ENCODE data around the gene ZNF410.

The ZNF410 gene

DNA sequence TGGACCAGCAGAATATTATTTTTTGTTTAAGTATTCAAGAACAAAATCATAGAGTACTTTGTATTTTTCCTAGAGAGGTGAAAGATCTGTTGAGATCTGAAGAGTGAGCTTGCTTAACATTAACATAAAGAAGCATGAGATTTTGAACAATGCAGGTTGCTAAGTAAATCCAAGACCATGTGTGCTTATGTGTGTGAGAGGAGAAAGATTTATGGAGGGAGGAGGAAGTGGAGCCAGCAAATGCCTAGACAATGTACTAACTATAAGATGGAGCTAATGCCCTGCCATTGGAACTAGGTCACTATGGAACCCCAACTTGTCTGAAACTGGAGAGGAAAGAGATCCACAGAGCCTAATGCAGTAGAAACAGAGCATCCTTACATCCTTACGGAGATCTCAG is 49.9 kb downstream of the ZNF410 start:
- Mint-ChIP-seq H3K27me3 (ENCODE audit: low read depth) (no peaks in the 10 kb centered on the region), H3K4me3 (no peak overlapping the region), H3K4me1 (no peaks in the 10 kb centered on the region), H3K36me3 (ENCODE audit: low read depth) (peaks cover 49% of the 10 kb centered on the region), H3K27ac (no peak overlapping the region), H3K9me3 (no peaks in the 10 kb centered on the region)
- TF ChIP-seq, protein P1, sequence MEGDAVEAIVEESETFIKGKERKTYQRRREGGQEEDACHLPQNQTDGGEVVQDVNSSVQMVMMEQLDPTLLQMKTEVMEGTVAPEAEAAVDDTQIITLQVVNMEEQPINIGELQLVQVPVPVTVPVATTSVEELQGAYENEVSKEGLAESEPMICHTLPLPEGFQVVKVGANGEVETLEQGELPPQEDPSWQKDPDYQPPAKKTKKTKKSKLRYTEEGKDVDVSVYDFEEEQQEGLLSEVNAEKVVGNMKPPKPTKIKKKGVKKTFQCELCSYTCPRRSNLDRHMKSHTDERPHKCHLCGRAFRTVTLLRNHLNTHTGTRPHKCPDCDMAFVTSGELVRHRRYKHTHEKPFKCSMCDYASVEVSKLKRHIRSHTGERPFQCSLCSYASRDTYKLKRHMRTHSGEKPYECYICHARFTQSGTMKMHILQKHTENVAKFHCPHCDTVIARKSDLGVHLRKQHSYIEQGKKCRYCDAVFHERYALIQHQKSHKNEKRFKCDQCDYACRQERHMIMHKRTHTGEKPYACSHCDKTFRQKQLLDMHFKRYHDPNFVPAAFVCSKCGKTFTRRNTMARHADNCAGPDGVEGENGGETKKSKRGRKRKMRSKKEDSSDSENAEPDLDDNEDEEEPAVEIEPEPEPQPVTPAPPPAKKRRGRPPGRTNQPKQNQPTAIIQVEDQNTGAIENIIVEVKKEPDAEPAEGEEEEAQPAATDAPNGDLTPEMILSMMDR (IDR thresholded peaks at IDR 0.05; ENCODE audit: unreplicated experiment in 3 of 3) = no peak

DNA sequence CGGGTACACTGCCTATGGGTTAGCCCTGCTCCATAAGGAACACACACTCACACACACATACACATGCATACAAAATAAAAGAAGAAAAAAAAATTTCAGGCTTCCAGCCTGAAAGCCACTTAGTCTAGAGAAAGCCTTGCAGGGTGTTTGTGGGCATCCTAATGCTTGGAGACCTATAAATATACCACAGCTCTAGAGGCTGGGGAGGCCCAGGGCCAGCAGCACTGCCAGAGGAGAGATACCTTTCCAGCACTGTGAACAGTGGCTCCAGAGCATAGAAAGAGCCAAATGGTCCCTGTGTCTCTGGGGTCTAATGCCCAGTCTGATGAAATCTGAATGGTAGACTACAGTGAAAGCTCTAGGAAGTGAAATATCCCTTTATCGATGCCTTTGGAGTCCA is 50.4 kb downstream of the ZNF410 start:
- Mint-ChIP-seq H3K36me3 (ENCODE audit: low read depth) (peaks cover 45% of the 10 kb centered on the region), H3K4me3 (no peak overlapping the region), H3K4me1 (no peaks in the 10 kb centered on the region), H3K9me3 (no peaks in the 10 kb centered on the region), H3K27me3 (ENCODE audit: low read depth) (no peaks in the 10 kb centered on the region), H3K27ac (no peak overlapping the region)
- TF ChIP-seq, protein P1 (IDR thresholded peaks at IDR 0.05; ENCODE audit: unreplicated experiment in 3 of 3) = no peak

DNA sequence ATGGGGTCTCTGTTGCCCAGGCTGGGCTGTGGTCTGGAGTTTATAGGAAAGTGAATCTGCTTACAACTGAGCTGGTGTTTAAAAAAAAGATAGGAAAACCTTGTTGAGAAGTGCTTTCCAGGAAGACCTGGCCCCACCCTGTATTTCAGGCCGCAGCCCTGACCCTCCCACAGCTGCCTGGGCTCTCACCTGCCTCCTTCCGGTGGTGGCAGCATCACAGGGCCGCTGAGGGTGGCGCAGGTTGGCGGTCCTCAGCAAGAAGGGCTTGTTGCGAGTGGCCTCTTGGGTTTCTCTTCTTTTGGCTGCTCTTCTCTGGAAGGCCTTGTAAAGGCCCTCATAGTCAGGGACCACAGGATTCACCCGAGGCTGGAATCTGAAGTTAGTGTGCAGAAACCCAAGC is 55.5 kb downstream of the ZNF410 start:
- H3K36me3 Mint-ChIP-seq (ENCODE audit: low read depth) = peaks cover 40% of the 10 kb centered on the region
- no peaks in the 10 kb centered on the region for H3K27me3 Mint-ChIP-seq (ENCODE audit: low read depth)
- no peak overlapping the region for H3K4me3 Mint-ChIP-seq
- no peak overlapping the region for H3K27ac Mint-ChIP-seq
- no peaks in the 10 kb centered on the region for H3K4me1 Mint-ChIP-seq
- TF ChIP-seq, protein P1 (IDR thresholded peaks at IDR 0.05; ENCODE audit: unreplicated experiment in 3 of 3) = no peak
- H3K9me3 Mint-ChIP-seq = no peaks in the 10 kb centered on the region

DNA sequence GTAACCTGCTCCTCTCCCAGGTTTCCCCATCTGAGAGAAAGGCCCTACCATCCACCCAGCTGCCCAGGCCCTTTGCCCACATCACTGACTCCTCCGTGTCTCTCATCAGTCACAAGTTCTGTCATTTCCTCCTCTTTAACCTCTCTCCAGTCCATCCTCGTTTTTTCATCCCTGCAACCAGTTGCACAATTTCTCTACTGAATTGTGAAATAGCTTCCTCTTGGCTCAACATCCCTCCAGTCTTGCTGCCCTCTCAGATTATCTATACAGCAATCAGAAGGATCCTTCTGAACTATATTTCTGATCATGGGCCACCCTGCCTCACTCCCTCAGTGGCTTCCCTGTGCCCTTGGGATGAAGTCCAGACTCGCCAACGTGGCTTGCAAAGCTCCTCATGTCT is 56.4 kb downstream of the ZNF410 start:
- Mint-ChIP-seq H3K27ac (no peak overlapping the region), H3K9me3 (no peaks in the 10 kb centered on the region), H3K36me3 (ENCODE audit: low read depth) (peaks cover 35% of the 10 kb centered on the region), H3K4me1 (no peaks in the 10 kb centered on the region), H3K4me3 (no peak overlapping the region), H3K27me3 (ENCODE audit: low read depth) (no peaks in the 10 kb centered on the region)
- TF ChIP-seq, protein P1 (IDR thresholded peaks at IDR 0.05; ENCODE audit: unreplicated experiment in 3 of 3) = no peak

DNA sequence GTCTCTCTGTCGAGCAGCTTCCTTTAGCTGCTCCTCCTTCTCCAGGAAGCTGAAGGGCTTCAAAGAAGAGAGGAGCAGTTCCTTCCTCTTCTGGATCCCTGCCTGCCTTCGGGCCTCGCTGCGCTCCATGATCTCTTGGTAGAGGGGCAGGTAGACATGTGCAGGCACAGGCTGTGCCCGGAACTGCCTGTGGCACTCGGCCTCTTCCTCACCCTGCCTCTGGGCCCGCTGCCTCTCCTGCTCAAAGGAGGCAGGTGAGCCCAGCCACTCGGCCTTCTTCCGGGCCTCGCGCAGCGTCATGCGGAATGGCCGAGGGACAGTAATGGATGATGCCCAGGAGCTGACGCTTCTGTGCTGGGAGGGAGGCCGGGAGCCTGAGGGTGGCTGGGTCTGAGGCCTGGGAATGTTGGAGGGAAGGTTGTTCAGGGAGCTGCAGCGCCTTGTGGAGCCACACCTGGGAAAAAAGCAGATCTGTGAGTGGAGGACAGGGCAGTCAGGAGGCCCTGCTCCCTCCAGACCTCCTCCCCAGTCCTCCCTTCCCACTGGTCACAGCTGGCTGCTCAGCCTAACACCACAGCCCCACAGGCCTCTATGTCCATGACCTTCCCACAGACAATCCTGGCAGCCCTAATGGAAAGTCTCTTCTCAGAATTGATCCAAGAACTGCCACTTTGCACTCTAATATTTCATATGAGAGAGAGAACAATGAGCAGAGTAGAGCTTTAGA is 57.9 kb downstream of the ZNF410 start:
- H3K9me3 Mint-ChIP-seq = no peaks in the 10 kb centered on the region
- TF ChIP-seq, protein P1 (IDR thresholded peaks at IDR 0.05; ENCODE audit: unreplicated experiment in 3 of 3) = no peak
- H3K27me3 Mint-ChIP-seq (ENCODE audit: low read depth) = no peaks in the 10 kb centered on the region
- H3K27ac Mint-ChIP-seq = no peak overlapping the region
- H3K36me3 Mint-ChIP-seq (ENCODE audit: low read depth) = peaks cover 35% of the 10 kb centered on the region
- H3K4me3 Mint-ChIP-seq = no peak overlapping the region
- no peaks in the 10 kb centered on the region for H3K4me1 Mint-ChIP-seq

DNA sequence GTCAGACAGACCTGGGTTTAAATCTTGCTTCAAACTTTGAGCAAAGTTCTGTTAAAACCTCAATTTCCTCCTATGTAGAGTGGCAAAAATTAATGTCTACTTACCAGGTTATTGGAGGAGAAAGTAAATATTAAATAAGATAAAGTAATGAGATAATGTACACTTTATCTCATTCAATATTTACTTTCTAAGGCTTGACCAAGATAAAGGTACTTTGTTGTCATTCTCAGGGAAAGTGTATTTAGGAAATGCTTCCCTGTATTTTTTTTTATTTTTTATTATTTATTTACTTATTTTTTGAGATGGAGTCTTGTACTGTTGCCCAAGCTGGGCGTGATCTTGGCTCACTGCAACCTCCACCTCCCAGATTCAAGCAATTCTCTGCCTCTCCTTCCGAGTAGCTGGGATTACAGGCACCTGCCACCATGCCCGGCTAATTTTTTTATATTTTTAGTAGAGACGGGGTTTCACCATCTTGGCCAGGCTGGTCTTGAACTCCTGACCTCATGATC is 58.6 kb downstream of the ZNF410 start:
- Mint-ChIP-seq H3K9me3 (no peaks in the 10 kb centered on the region), H3K4me1 (no peaks in the 10 kb centered on the region), H3K4me3 (no peak overlapping the region), H3K36me3 (ENCODE audit: low read depth) (peaks cover 31% of the 10 kb centered on the region), H3K27me3 (ENCODE audit: low read depth) (no peaks in the 10 kb centered on the region), H3K27ac (no peak overlapping the region)
- TF ChIP-seq, protein P1 (IDR thresholded peaks at IDR 0.05; ENCODE audit: unreplicated experiment in 3 of 3) = no peak

Data from nephron (organoid).